ENCODE measurements around the gene WDR13. TPM values are rescaled to one million over a fixed set of nuclear protein-coding genes. Genes with fewer than 3 reads are reported as not detected.

Gene WDR13
- total RNA-seq, 1 experiment from 2014 or later, result 46.5 TPM

DNA sequence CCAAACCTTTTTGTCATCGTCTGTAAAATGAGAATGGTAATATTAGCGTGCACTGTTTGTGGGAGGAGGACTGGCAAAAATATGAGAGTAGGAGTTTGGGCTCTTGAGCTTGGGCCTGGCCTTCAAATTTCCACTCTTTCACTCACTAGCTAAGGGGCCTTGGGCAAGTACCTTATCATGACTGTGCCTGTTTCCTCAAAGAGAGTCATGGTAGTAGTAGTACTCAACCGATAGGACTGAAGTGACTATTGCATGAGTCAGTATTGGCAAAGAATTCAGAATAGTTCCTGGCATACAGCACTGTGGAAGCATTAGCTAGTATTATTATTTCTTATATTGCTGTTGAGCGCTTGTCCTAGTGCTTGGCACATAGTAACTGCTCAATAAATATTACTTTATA lies 39.0 kb upstream of the WDR13 start:
- Mint-ChIP-seq H3K36me3 (ENCODE audit: insufficient read depth, unreplicated experiment) (peaks cover 13% of the 10 kb centered on the region), H3K27ac (ENCODE audit: unreplicated experiment) (no peak overlapping the region), H3K4me3 (ENCODE audit: unreplicated experiment) (no peak overlapping the region), H3K27me3 (ENCODE audit: insufficient read depth, unreplicated experiment) (no peaks in the 10 kb centered on the region), H3K4me1 (ENCODE audit: low read depth, unreplicated experiment) (no peaks in the 10 kb centered on the region), H3K9me3 (ENCODE audit: unreplicated experiment) (no peaks in the 10 kb centered on the region)
- TF ChIP-seq CTCF (IDR thresholded peaks at IDR 0.05; ENCODE audit: insufficient read depth in 1 of 2, low read depth in 1 of 2, low read length in 1 of 2, severe bottlenecking in 1 of 2, unreplicated experiment in 1 of 2), result no peak
- intact Hi-C loops (cut with micrococcal nuclease; ENCODE audit: unreplicated experiment), result no loop called here
- CTCF ChIA-PET, result no interaction called here
- POLR2A ChIA-PET, result no interaction called here
- no peaks in the 10 kb centered on the region for H3K27me3 ChIP-seq (replicated peaks; ENCODE audit: control insufficient read depth, insufficient read depth, low read length)
- H3K9me3 ChIP-seq, result no peaks in the 10 kb centered on the region
- H3K4me3 ChIP-seq (ENCODE audit: low read depth, low read length), result no peak overlapping the region
- BruUV-seq (replicated peaks), result no TSS peak
- H3K36me3 ChIP-seq (ENCODE audit: control insufficient read depth, insufficient read depth, low read length), result no peaks in the 10 kb centered on the region
- DNase-seq, result no peak
- H3K4me1 ChIP-seq, result no peaks in the 10 kb centered on the region

DNA sequence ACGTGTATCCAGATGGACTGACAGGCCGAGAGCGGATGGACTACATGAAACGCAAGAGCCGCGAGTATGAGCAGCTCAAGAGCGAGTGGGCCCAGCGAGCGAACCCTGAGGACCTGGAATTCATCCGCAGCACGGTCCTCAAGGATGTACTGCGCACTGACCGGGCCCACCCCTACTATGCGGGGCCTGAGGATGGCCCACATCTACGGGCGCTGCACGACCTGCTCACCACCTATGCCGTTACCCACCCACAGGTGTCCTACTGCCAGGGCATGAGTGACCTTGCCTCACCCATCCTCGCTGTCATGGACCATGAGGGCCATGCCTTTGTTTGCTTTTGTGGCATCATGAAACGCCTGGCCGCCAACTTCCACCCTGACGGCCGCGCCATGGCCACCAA lies 37.7 kb upstream of the WDR13 start:
- intact Hi-C loops (cut with micrococcal nuclease; ENCODE audit: unreplicated experiment), result no loop called here
- no peaks in the 10 kb centered on the region for H3K9me3 Mint-ChIP-seq (ENCODE audit: unreplicated experiment)
- H3K27me3 Mint-ChIP-seq (ENCODE audit: insufficient read depth, unreplicated experiment), result no peaks in the 10 kb centered on the region
- H3K27ac Mint-ChIP-seq (ENCODE audit: unreplicated experiment), result no peak overlapping the region
- H3K4me1 ChIP-seq, result no peaks in the 10 kb centered on the region
- no TSS peak for BruUV-seq (replicated peaks)
- no peaks in the 10 kb centered on the region for H3K9me3 ChIP-seq
- POLR2A ChIA-PET, result no interaction called here
- no peaks in the 10 kb centered on the region; the same call in 1 of the 2 replicates for H3K36me3 ChIP-seq (ENCODE audit: control insufficient read depth, insufficient read depth, low read length)
- no peaks in the 10 kb centered on the region for H3K27me3 ChIP-seq (replicated peaks; ENCODE audit: control insufficient read depth, insufficient read depth, low read length)
- H3K36me3 Mint-ChIP-seq (ENCODE audit: insufficient read depth, unreplicated experiment), result peaks cover 8% of the 10 kb centered on the region
- H3K4me3 ChIP-seq (ENCODE audit: low read depth, low read length), result no peak overlapping the region
- no peak for TF ChIP-seq CTCF (IDR thresholded peaks at IDR 0.05; ENCODE audit: insufficient read depth in 1 of 2, low read depth in 1 of 2, low read length in 1 of 2, severe bottlenecking in 1 of 2, unreplicated experiment in 1 of 2)
- no peaks in the 10 kb centered on the region for H3K4me1 Mint-ChIP-seq (ENCODE audit: low read depth, unreplicated experiment)
- DNase-seq, result no peak
- no peak overlapping the region for H3K4me3 Mint-ChIP-seq (ENCODE audit: unreplicated experiment)
- CTCF ChIA-PET, result no interaction called here

DNA sequence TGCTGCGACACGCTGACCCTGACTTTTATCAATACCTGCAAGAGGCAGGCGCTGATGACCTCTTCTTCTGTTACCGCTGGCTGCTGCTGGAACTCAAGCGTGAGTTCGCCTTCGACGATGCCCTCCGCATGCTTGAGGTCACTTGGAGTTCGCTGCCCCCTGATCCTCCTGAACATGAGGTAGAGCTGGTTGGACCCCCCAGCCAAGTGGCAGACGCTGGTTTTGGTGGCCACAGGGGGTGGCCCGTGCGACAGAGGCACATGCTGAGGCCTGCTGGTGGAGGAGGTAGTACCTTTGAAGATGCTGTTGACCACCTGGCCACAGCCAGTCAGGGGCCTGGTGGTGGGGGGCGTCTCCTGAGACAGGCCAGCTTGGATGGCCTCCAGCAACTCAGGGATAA lies 37.2 kb upstream of the WDR13 start:
- ChIA-PET POLR2A (no interaction called here), CTCF (no interaction called here)
- H3K4me1 ChIP-seq, result no peaks in the 10 kb centered on the region
- no peak for DNase-seq
- H3K36me3 ChIP-seq (ENCODE audit: control insufficient read depth, insufficient read depth, low read length), result no peaks in the 10 kb centered on the region; the same call in 1 of the 2 replicates
- Mint-ChIP-seq H3K36me3 (ENCODE audit: insufficient read depth, unreplicated experiment) (peaks cover 5% of the 10 kb centered on the region), H3K9me3 (ENCODE audit: unreplicated experiment) (no peaks in the 10 kb centered on the region), H3K27ac (ENCODE audit: unreplicated experiment) (no peak overlapping the region), H3K4me3 (ENCODE audit: unreplicated experiment) (no peak overlapping the region), H3K27me3 (ENCODE audit: insufficient read depth, unreplicated experiment) (no peaks in the 10 kb centered on the region), H3K4me1 (ENCODE audit: low read depth, unreplicated experiment) (no peaks in the 10 kb centered on the region)
- no peak for TF ChIP-seq CTCF (IDR thresholded peaks at IDR 0.05; ENCODE audit: insufficient read depth in 1 of 2, low read depth in 1 of 2, low read length in 1 of 2, severe bottlenecking in 1 of 2, unreplicated experiment in 1 of 2)
- no peaks in the 10 kb centered on the region for H3K27me3 ChIP-seq (replicated peaks; ENCODE audit: control insufficient read depth, insufficient read depth, low read length)
- H3K4me3 ChIP-seq (ENCODE audit: low read depth, low read length), result no peak overlapping the region
- H3K9me3 ChIP-seq, result no peaks in the 10 kb centered on the region
- BruUV-seq (replicated peaks), result no TSS peak
- intact Hi-C loops (cut with micrococcal nuclease; ENCODE audit: unreplicated experiment), result no loop called here

Measured in Caco-2 (cell line).